ENCODE results near the gene ABI2.

- TF ChIP-seq CTCF (IDR thresholded peaks at IDR 0.05) = no peak
- TF ChIP-seq EP300 (IDR thresholded peaks at IDR 0.05) = no peak
- TF ChIP-seq POLR2A (IDR thresholded peaks at IDR 0.05) = no peak
Measured at GRCh38 chr2:203461746-203462145, 133.6 kb downstream of the ABI2 start.

Data from ovary (tissue), 3 donors.